ENCODE data around the gene GET4. TPM values are rescaled to one million over a fixed set of nuclear protein-coding genes. Genes with fewer than 3 reads are reported as not detected.

The GET4 gene
- total and polyA plus RNA-seq, 4 donors: 19.5 to 34.7 (median 27.3) TPM

GRCh38 chr7:907158-907980 is 31.0 kb downstream of the GET4 start:
- Histone ChIP-seq H3K4me3 (ENCODE audit: low read depth in 1 of 3, low read length in 3 of 3) (no peak overlapping the region), H3K9ac (ENCODE audit: low read depth in 1 of 2, low read length in 2 of 2) (no peak overlapping the region), H3K27me3 (ENCODE audit: control insufficient read depth in 4 of 4, insufficient read depth in 4 of 4, low read length in 3 of 4) (no peaks in the 10 kb centered on the region), H3K4me1 (ENCODE audit: control insufficient read depth in 4 of 4, insufficient read depth in 4 of 4, low read length in 3 of 4) (peaks cover 0 to 7% (median 0%) of the 10 kb centered on the region in 4 donors), H3K27ac (ENCODE audit: low read depth in 1 of 2, low read length in 2 of 2) (no peak overlapping the region), H3K9me3 (ENCODE audit: control insufficient read depth in 4 of 4, low read length in 3 of 4) (no peaks in the 10 kb centered on the region), H3K36me3 (ENCODE audit: control insufficient read depth in 4 of 4, insufficient read depth in 3 of 4, low read depth in 1 of 4, low read length in 3 of 4) (no peaks in the 10 kb centered on the region)
- WGBS: 64% methylated on average over 49 of the region's 49 CpGs
- TF ChIP-seq MAX (IDR thresholded peaks at IDR 0.05) (no peak), GABPA (IDR thresholded peaks at IDR 0.05 in 1 of 2, conservative IDR thresholded peaks at IDR 0.05 in 1 of 2) (no peak), REST (IDR thresholded peaks at IDR 0.05) (no peak), SP1 (IDR thresholded peaks at IDR 0.05) (no peak), HNF4G (IDR thresholded peaks at IDR 0.05) (no peak), TAF1 (conservative IDR thresholded peaks at IDR 0.05) (no peak), RAD21 (IDR thresholded peaks at IDR 0.05) (no peak), RXRA (IDR thresholded peaks at IDR 0.05) (no peak), YY1 (IDR thresholded peaks at IDR 0.05) (no peak), NR2F2 (IDR thresholded peaks at IDR 0.05) (no peak), JUND (IDR thresholded peaks at IDR 0.05) (no peak), ZBTB33 (IDR thresholded peaks at IDR 0.05) (no peak), FOXA2 (IDR thresholded peaks at IDR 0.05) (no peak), ATF3 (IDR thresholded peaks at IDR 0.05) (no peak), FOXA1 (IDR thresholded peaks at IDR 0.05) (no peak), HNF4A (conservative IDR thresholded peaks at IDR 0.05) (no peak)
- DNase-seq (ENCODE audit: low spot score): no peak

GRCh38 chr7:908159-908581 is 31.8 kb downstream of the GET4 start:
- no peaks in the 10 kb centered on the region for H3K27me3 ChIP-seq (ENCODE audit: control insufficient read depth in 4 of 4, insufficient read depth in 4 of 4, low read length in 3 of 4)
- no peak overlapping the region for H3K9ac ChIP-seq (ENCODE audit: low read depth in 1 of 2, low read length in 2 of 2)
- H3K36me3 ChIP-seq (ENCODE audit: control insufficient read depth in 4 of 4, insufficient read depth in 3 of 4, low read depth in 1 of 4, low read length in 3 of 4): no peaks in the 10 kb centered on the region
- peaks cover 0 to 7% (median 0%) of the 10 kb centered on the region in 4 donors for H3K4me1 ChIP-seq (ENCODE audit: control insufficient read depth in 4 of 4, insufficient read depth in 4 of 4, low read length in 3 of 4)
- no peak for TF ChIP-seq JUND (IDR thresholded peaks at IDR 0.05)
- no peak overlapping the region for H3K4me3 ChIP-seq (ENCODE audit: low read depth in 1 of 3, low read length in 3 of 3)
- WGBS: 78% methylated on average over 12 of the region's 12 CpGs
- H3K27ac ChIP-seq (ENCODE audit: low read depth in 1 of 2, low read length in 2 of 2): no peak overlapping the region
- DNase-seq (ENCODE audit: low spot score): no peak
- no peaks in the 10 kb centered on the region for H3K9me3 ChIP-seq (ENCODE audit: control insufficient read depth in 4 of 4, low read length in 3 of 4)
